Measurements from ENCODE around the gene KRT78.
"Not testable (repeated sequence)": the region's sequence is repeated elsewhere in the genome, so short reads cannot be mapped to it uniquely, and the experiment has no call there.

The KRT78 gene, protein sequence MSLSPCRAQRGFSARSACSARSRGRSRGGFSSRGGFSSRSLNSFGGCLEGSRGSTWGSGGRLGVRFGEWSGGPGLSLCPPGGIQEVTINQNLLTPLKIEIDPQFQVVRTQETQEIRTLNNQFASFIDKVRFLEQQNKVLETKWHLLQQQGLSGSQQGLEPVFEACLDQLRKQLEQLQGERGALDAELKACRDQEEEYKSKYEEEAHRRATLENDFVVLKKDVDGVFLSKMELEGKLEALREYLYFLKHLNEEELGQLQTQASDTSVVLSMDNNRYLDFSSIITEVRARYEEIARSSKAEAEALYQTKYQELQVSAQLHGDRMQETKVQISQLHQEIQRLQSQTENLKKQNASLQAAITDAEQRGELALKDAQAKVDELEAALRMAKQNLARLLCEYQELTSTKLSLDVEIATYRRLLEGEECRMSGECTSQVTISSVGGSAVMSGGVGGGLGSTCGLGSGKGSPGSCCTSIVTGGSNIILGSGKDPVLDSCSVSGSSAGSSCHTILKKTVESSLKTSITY

DNA sequence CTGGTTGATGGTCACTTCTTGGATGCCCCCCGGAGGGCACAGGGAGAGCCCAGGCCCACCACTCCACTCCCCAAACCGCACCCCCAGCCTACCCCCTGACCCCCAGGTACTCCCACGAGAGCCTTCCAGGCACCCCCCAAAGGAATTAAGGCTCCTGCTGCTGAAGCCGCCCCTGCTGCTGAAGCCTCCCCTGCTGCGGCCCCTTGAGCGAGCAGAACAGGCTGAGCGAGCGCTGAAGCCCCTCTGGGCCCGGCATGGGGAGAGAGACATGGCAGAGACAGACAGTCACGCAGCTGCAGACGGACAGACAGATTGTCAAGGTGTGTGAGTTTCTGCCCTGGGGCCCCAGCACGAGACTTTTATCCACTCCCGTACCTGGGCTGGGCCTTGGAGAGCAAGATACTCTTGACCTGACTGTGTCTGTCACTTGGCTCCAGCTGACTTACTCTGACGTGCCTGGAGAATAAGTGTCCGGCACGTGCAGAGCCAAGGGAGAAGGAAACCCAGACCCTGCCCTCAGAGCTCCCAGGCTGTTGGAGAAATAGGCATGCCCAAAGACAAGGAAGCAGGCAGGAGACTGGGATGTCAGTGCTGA is at the start of gene KRT78:
TSS of gene KRT78 (minus strand) at position 334 of the 595 bp plus-strand sequence. CDS start at position 270, 64 bp downstream.
- no peak for DNase-seq

DNA sequence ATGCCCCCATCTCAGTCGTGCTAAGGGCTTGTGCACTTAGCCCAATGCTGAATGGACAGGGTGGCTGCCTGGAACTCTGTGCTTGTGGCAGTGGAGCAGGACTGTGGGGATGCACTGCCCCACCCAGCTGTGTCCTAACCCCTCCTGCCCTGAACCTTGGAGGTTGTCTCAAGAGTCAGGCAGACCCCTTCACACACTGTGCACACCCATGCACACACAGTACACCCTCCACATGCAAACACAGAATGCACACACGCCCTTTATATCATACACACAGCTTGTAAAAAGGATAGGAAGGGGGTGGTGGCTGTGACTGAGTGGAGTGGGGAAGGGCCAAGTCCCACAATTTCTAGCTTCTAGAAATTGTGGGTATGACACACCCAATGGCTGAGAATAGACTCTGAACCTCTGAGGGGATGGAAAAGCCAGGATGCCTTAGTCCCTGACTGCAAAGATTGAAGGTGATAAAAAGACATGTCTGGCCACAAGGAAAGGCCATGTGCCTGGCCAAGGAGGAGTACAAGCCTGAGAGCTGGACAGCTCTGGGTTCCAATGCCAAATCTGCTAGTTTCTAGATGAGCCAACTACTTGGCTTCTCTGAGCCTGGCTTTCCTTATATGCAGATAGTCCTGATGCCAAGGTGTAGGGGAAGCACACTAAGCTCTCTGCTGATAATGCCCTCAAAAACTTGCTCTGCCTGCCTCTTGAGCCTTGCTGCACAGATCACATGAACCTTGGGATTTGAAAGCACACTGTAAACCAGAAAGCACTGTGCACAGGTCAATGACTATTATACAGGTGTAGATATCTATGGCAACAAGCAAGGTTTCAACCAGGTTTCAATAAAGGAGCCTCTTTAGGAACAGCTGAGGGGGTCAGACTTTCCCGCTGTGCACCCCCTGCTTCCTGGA is 47.7 kb upstream of the KRT78 start:
- DNase-seq, result no peak

DNA sequence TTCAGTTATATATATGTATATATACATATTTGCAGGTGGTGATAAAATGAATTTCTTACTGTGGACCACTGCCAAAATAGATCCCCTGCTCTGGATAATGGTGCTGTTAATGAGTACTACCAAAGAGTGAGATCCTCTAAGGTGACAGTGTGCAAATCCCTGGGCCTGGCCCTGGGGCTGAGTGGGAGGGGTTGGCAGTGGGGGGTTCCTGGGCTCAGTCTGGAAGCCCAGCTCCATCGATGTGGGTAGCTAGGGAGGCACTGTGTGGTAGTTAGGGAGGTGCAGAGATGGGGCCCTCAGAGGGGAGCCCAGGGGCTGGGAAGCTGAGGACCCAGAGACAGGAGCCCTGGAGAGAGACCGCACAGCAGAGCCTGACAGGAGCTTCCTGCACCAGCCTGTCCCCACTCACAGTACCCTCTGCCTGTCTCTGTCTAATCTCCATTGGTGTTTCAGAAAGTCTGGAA is 47.0 kb upstream of the KRT78 start:
- DNase-seq, result no peak

DNA sequence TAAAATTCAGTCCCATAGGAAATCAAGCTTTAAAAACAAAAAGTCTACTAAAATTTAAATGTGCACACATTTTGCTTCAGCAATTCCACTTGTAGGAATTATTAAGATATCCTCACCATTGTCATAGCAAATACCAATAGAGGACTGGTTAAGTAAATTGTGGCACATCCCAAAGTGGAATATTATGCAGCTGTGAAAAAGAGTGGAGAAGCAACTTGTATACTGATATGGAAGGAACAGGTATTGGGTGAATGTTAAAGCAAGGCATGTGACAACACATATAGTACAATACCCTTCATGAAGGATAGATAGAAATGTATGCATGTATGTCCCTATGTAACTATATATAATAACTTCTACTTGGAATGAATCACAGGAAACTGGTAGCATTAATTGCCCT is 44.2 kb upstream of the KRT78 start:
- DNase-seq, result no peak

DNA sequence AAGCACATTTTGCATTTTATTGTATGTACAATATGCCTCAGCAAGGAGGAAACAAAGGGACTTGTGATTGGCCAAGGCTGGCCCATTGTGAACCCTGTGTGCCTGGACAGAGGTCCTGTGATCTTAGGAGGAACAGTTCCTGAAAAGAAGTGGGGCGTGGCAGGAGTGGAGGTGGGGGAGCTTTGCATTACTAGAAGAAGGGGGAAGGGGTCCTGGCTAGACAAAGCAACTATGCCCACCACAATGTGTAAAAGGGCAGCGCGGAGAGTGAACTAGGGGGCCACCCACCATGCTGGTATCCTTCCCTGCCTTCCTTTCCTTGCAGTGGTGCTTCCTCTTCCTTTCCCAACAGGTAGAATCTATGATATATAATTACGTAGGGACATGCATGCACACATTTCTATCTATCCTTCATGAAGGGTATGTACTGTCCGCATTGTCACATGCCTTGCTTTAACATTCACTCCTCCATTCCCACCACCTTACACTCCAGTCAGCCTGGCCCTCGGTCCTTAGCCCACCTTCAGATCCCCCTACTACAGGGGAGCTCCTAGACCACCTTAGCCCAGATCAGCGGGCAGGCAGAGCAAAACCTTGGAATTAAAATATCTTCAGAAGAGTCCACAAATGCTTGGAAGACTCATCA is 43.5 kb upstream of the KRT78 start:
- DNase-seq, result no peak

DNA sequence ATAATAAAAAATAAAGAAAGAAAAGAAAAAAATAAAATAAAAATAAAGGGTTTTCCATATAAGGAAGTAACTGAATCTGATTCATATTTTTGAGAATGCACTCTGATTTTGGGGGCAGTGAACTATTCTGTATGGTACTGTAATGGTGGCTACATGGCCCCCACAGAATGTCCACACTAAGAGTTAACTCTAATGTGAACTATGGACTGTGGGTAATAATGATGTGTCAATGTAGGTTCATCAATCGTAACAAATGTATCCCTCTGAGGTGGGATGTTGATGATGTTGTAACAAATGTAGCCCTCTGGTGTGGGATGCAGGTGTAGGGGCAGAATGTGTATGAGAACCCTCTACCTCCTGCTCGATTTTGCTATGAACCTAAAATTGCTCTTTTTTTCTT is 42.2 kb upstream of the KRT78 start:
- DNase-seq, result no peak

DNA sequence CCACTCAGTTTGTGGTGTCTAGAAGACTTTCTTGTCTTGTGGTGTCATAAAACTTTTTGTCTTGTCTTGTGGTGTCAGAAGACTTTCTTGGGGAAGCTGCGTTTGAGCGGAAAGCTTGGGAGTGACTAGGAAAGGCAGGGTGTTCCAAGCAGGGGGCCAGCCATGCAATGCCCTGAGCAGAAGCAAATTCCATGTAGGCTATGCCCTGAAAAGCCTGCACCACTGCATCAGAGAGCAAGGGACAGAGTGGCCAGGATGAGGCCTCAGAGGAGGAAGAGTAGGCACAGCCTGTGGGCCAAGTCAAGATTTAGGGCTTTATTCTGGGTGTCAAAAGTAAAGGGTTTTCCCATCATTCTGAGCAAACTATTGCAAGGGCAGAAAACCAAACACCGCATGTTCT is 41.6 kb upstream of the KRT78 start:
- DNase-seq, result no peak

DNA sequence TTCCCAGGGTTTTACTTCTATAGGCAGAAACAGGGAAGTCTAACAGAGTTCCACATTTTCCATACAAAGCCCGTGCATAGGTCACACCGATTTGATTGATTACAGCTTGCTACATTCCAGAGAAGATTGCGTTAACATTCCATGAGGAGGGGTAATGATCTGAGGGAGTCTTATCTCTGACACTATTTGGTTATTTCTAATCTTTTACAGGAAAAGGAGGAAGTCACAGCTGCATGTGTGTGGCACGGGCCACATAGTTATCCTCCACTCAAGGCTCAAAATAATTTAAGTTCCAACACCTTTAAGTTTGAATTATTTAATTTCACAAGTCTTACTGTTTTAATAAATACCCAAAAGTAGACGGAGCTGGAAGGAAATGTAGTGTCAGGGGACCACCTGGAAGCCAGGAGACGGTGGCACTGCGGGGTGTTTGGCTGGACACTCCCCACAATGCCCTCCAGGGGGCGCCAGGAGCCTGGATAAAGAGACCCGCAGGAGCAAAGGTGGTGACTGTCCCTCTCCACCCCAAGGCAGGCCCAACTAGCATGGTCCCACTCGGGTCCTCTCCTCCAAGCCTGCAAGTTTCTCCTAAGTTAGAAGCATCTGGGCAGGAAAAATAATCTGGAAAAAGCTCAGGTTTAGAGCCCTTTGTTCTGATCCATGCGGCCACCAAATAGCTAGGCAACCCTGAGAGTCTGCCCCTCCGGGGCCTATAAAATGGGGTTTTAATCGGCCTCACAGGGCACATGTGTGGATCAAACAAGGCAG is 35.9 kb upstream of the KRT78 start:
- peak; percentile 85 for DNase-seq

DNA sequence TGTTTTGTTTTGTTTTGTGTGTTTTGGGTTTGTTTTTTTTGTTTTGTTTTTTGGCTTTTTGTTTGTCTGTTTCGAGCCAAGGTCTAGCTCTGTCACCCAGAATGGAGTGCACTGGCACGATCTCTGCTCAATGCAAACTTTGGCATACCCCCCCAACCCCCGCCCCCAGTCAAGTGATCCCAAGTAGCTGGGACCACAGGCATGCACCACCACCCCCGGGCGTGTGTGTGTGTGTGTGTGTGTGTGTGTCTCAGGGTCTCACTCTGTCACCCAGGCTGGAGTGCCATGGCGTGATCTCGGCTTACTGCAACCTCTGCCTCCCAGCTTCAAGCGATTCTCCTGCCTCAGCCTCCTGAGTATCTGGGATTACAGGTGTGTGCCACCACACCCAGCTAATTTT is 31.7 kb upstream of the KRT78 start:
- not testable (repeated sequence) for DNase-seq

DNA sequence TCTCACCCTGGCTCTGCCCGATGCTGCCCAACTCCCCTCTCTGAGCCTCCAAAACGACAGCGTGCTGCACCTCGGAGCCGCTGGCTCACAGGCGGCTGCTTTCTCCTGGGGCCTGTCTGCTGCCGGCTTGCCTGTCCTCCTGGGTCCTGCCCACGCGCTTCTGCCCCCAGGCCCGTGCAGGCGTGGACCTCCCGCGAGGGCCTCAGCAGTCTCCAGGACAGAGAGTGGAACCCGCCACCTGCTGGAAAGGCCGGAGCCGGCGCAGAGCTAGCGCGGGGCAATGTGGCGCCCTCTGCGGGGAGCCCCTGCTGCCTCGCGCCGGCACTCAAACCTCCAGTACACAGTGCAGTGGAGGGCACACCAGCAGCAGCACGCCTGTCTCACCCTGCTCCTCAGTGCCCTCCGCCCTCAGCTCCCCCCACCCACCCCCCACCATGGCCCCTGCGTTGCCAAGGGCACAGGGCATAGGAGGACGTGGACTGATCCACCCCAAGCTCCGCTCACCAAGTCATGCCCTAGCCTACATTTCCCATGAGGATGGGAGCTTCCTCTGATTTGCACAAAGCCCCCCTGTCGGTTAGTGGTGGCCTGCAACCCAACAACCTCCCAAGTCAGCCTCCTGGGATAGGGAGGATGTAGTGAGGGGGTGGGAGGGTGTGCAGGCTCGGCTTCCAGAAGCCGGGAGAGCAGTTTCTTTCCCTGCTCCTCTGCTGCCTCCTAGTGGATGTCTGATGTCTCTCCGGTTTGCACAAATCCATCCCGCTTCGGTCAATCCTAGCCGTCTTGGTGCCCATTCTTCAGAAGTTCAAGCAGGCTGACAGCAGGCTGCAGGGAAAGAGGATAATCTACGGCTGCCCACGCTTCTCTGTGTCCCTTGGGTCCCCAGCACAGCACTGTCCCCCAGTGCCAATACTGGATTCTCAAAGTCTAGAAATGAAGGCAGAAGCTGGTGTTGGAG is 30.9 kb upstream of the KRT78 start:
- peak; percentile 81 for DNase-seq

DNA sequence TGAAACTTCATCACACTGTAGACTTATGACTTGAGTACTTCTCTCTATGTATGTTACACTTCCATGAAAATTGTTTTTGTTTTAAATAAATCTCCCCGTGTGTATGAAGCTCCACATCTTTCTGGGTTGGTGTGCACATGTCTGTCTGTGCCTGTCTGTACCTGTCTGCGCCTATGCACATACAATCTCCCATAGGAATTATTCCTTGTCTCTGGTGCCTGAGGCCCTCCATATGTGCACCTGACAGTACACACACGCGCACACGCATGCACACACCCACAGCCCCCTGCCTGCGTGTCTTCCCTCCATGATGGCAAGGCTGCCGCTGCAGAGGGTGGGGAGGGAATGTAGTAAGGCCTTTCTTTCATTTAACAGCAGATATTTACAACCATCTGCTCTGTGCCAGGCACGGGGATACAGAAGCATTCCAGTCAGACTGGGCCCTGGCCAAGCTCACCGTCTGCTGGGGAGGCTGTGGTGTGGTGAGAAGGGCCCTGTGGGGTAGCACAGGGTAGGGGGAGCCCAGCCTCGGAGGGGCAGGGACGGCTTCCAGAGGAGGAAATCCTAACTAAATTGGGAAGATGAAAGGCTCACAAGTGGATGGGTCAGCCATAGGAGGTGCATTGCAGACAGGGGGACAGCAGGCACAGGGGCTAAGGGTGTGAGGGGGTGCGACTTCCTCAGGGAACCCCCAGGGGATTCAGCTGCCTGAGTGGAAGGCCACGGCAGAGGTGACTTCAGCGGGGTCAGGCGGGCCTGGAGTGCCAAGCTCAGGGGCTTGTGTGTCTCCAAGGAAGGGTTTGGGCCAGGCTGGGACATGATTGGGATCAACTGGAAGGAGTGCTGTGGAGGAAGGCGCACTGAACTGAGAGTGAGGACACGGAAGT is 30.0 kb upstream of the KRT78 start:
- no peak for DNase-seq

DNA sequence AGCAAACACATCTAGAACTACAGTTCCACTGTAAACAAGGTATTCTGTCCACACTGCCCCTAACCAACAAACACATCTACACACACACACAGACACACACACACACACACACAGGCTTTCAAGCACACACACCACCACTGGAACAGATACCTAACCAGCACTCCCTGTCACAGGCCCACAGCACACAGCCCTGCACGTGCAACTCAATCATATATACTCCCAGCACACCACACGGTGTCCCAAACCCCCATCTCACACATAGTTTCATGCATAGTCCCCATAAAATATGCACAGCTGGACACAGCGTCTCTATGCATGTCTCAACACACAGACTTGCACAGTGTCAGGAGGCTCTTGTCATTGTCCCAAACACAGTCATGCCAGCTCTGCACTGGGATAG is 28.4 kb upstream of the KRT78 start:
- no peak for DNase-seq

DNA sequence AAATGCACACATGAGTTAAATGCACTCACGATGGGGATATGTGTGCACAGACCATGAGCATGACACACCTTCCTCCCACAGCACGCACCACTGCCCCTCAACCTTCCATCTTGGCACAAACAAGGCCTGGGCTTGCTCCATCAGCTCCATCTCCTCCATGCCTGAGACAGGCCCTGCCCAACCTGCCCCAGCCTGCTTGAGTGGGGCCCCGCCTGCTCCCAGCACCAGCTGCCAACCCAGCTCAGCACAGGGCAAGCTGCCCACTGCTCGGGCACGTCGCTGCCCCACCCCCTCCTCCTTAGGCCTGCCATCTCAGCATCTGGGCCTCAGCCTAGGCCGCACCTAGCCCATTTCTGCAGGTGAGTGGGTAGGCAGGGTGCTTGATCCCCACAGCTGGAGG is 27.6 kb upstream of the KRT78 start:
- no peak for DNase-seq

DNA sequence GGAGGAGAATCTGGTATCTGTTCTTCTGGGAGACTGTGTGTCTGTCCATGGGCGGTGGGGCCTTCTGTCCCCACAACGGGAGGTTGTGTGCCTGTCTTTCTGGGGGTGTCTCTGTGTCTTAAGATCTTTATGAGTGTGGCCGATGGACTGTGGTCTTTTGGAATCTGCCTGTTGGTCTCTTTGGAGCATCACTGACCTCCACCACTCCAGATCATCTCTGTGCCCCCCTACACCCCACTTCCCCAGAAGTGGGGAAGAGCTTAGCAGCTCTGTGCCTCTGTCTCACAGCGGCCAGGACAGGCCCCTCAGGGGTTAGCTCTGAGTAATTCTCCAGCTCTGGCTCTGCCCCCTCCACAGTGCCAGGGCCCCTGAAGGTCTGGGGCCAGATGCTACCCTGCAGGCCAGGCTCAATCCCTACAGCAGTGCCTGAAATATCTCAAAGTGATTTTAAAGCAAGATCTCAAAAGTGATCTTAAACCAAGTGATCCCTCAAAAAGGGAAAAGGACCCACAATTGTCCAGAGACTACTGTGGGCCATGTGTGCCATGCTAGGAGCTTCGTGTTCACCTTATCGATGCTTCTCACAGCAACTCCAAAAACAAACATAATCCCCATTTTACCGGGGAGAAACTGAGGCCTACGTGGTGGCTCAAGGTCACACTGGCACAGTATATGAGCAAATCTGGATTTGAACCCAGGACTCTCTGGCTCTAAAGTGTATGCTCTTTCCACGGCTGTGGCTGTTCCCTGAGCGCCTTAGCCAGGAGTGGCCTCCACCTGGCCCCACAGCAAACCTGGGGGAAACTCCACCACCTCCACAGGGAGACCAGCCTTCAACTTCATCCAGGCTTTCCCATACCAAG is 26.0 kb upstream of the KRT78 start:
- DNase-seq, result no peak

DNA sequence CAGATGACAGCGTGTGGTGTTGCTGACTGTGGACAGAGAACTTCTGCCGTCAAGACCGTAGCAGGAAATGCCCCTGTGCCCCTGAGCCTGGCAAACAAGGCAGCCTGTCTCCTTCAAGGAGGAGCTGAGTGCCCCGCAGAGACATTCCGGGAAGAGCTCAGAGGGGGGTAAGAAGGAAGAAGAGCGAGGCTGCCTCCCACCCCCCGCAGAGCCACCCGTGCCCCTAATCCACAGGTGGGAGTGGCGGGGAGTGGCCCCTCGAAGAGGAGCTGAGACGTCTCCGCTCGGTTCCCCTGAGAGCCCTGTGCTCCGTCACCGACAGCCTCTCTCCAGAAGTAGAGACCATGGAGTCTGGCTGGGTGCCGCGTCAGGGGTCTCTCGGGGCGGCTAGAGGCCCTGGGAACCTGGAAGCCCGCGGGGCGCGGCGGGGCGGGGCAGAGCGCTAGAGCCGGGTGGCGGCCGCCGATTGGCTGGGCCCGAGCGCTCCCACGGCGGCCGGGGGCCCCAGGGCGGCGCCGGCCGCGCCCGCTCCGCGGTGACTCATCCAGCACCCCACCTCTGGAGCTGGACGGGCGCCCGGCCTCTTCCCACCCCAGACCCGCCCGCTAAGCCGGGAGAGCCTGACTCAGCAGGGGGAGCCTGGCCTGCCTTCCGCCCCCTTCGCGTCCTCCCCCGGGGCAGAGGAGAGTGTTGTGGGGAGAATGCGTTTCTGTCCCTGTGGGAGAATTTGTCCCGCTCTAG is 25.2 kb upstream of the KRT78 start:
- peak; percentile 67 for DNase-seq

DNA sequence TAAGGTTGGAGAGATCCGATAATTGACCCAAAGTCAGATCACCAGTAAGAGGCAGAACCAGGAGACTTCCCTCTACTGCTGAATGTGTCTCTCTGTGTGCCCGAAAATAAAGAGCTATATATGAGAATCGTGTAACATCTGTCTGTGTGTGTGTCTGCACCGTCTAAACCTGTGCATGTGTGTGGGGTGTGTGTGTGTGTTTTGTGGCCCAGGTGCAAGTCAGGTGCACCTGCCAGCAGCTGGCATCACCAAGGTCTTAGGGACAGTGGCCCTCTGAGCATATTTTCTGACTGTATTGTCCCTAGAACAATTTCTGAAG is 24.7 kb upstream of the KRT78 start:
- no peak for DNase-seq

DNA sequence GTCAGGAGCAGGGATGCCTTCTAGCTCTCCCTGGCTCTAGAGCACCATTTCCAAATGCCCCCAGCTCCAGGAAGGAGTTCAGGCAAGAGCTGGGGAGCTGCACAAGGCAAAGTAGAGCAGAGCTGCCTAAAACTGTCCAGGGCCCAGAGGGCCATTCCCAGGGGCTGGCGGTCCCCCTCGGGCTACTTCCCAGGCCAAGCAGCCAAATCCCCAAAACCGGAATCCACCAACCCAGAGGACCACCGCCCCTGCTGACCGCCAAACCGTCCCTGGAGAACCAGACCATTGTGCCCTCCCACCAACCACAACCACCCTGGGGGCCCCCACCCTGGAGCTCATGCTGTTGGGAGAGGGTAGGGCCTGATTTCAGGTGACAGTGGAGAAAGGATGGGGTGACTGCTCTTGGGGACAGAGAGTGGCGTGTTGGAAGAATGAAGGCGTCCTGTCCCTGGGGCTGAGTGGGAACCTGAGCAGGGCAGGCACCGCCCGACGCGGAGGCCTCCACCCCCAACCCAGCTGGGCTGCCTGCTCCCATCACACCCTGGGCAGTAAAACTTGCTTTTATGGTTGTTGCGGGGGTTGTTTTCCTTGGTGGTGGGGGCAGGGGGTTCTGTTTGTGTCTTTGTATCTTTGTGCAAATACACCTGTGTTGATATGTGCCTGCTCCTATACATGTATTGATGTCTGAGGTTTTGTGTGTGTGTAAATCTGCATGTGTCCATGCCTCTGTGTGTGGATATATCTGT is 24.0 kb upstream of the KRT78 start:
- no peak for DNase-seq
